Pancreas (tissue), 10 donors: ENCODE data around the gene POPDC2. TPM values are rescaled to one million over a fixed set of nuclear protein-coding genes. Genes with fewer than 3 reads are reported as not detected.

ENCODE experiments used
- ATAC-seq, 4 donors: fragments of 200-7000 bp; cut with Tn5 transposase; one replicate each; pipeline versions ENCODE4 v1.8.0 to v1.9.1; 2020; ENCODE audit warnings: mild to moderate bottlenecking in 4 of 4, moderate library complexity in 4 of 4
- DNase-seq, 6 donors: peaks; one replicate each; pipeline ENCODE4 v3.0.0-alpha.2; 2020
- FAIRE-seq: peaks from 2 replicates; lab custom pipeline; 2012; peaks lifted over from hg19 to GRCh38; lab: Jason Lieb, UNC
- H3K27ac ChIP-seq, 4 donors: fragments of 200-600 bp; sonication (generic); 1 replicate in 3 of 4; 2 replicates in 1 of 4; pipeline versions ENCODE4 v1.5.0 to v1.8.0; 2020
- H3K27me3 ChIP-seq, 4 donors: fragments of 200-600 bp; one replicate each; pipeline ENCODE4 v1.8.0; 2021
- H3K36me3 ChIP-seq, 3 donors: fragments of 200-600 bp; sonication (generic) in 1 of 3; one replicate each; pipeline versions ENCODE4 v1.5.0 to v1.8.0; 2020 to 2021
- H3K4me1 ChIP-seq, 3 donors: fragments of 200-600 bp; one replicate each; pipeline ENCODE4 v1.8.0; 2021
- H3K4me3 ChIP-seq, 4 donors: fragments of 200-600 bp; sonication (generic) in 2 of 4; one replicate each; pipeline versions ENCODE4 v1.5.0 to v1.8.0; 2020 to 2021
- H3K9me3 ChIP-seq, 4 donors: fragments of 200-600 bp; one replicate each; pipeline ENCODE4 v1.8.0; 2021
- CTCF ChIP-seq, 4 donors: fragments of 200-600 bp; sonication (generic) in 3 of 4; IDR thresholded peaks; one replicate each; pipeline versions ENCODE4 v1.5.0 to v1.8.0; 2021; ENCODE audit warnings: antibody characterized with exemption in 4 of 4
- WGBS, 2 donors: extraction: QIAGEN DNeasy Blood & Tissue Kit; methylation state at CpG; one replicate each; pipeline ENCODE4 v1.1.7; 2013; 5-methylcytosine and 5-hydroxymethylcytosine counted together
- intact Hi-C, 3 donors: fragments of 100-400 bp; cut with DNase I; formaldehyde crosslinking; loops; one replicate each; pipeline versions ENCODE4 v1.11.1 to v1.14.2; 2022
- polyA plus RNA-seq, 2 donors: library from polyadenylated mRNA; stranded (reverse); fragments of 200-250 nt; gene quantifications; one replicate each; pipeline ENCODE4 v1.2.3, GENCODE V29; 2013
- total RNA-seq, 6 donors: library from RNA; stranded (reverse); fragmentation: NEBNext Ultra II Directional in 4 of 6; extraction: Animal tissue kit (Norgen Biotek cat#: 25700) in 4 of 6; gene quantifications; one replicate each; pipeline versions ENCODE4 v1.2.1 to v1.2.4, GENCODE V29; 2021 to 2023
- donor health status: healthy with polysubstance abuse.
- donor health status: DM: no; HTN: no; CAD: no; lungs with moderate emphysema.
- donor health status: DM: no; HTN: no; CAD: no.
- donor health status: control.
- donor health status: control.
- donor health status: Bipolar disorder and iron deficiency.
- donor health status: DM: yes; HTN: yes; CAD: no.
- donor health status: DM: no; HTN: no; CAD: no.
- donor health status: DM: no; HTN: no; CAD: no.
- donor health status: DM: yes; HTN: yes; CAD: no.

The POPDC2 gene
- total and polyA plus RNA-seq, 8 donors, result 0.52 to 6.7 (median 1.3) TPM

DNA sequence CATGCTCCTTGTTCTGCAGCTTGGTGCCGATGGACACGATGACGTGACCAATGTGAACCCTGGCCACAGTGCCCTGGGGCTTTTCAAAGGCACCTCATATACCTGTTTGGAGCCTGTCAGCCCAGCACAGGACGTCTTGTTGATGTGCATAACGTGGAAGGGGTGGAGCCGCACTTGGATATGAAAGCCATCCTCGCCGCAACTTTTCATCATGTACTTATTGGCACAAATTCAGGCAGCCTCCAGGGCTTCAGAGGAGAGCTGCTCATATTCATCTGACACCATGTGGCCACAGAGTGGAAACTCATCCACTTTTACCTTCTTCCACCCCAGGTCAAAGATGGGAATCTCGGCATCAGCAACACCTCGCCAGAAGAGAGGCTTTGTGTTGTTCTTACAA, 24.7 kb downstream of the POPDC2 start:
- no peak overlapping the region for H3K4me3 ChIP-seq
- H3K27ac ChIP-seq, result peak overlapping the region in 1 of 4 donors; percentile 14
- no peaks in the 10 kb centered on the region for H3K9me3 ChIP-seq
- intact Hi-C loops, result no loop called here
- no peak for FAIRE-seq
- H3K36me3 ChIP-seq, result no peaks in the 10 kb centered on the region
- ATAC-seq, result no peak
- 95 to 96% methylated on average over 10 of the region's 10 CpGs for WGBS, 2 donors
- TF ChIP-seq CTCF (IDR thresholded peaks at IDR 0.05), result no peak
- H3K27me3 ChIP-seq, result no peaks in the 10 kb centered on the region
- no peak for DNase-seq
- peaks cover 0 to 13% (median 7%) of the 10 kb centered on the region in 3 donors for H3K4me1 ChIP-seq

GRCh38 chr3:119632829-119633228, 27.6 kb downstream of the POPDC2 start:
- Histone ChIP-seq H3K4me3 (no peak overlapping the region), H3K27me3 (no peaks in the 10 kb centered on the region), H3K27ac (peak overlapping the region in 3 of 4 donors; percentile 13 to 36 (median 34)), H3K36me3 (no peaks in the 10 kb centered on the region), H3K9me3 (no peaks in the 10 kb centered on the region), H3K4me1 (peaks cover 0 to 13% (median 7%) of the 10 kb centered on the region in 3 donors)
- intact Hi-C loops, result no loop called here
- 30 to 32% methylated on average over 4 of the region's 4 CpGs for WGBS, 2 donors
- DNase-seq (peak; percentile 76 to 86 (median 80)), FAIRE-seq (no peak), ATAC-seq (peak; percentile 87 to 98 (median 95))
- no peak for TF ChIP-seq CTCF (IDR thresholded peaks at IDR 0.05)

DNA sequence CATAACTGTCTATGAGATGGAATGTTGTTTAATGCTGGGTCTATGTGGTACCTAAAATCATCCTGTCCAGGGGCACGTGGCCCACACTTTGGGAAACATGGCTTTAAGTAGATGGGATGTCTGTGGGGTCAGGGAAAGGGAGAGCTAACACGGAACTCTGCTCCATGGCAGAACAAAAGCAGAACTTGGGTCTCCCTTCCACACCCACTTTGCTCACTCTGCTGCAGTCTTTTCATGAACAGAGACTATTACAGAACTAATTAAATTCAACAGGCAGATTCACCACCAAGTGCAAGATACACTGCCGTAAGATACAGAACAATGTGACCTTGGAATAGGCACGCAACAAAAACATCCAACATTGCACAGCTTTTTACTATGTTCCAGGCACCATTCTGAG, 28.2 kb downstream of the POPDC2 start:
- no peak for TF ChIP-seq CTCF (IDR thresholded peaks at IDR 0.05)
- peak overlapping the region in 3 of 4 donors; percentile 13 to 36 (median 18) for H3K27ac ChIP-seq
- H3K36me3 ChIP-seq, result no peaks in the 10 kb centered on the region
- no peak for DNase-seq
- H3K27me3 ChIP-seq, result no peaks in the 10 kb centered on the region
- no peaks in the 10 kb centered on the region for H3K9me3 ChIP-seq
- H3K4me3 ChIP-seq, result no peak overlapping the region
- intact Hi-C loops, result no loop called here
- WGBS, 2 donors, result 68 to 70% methylated on average over 4 of the region's 4 CpGs
- FAIRE-seq, result no peak
- peaks cover 0 to 13% (median 7%) of the 10 kb centered on the region in 3 donors for H3K4me1 ChIP-seq
- ATAC-seq, result no peak

DNA sequence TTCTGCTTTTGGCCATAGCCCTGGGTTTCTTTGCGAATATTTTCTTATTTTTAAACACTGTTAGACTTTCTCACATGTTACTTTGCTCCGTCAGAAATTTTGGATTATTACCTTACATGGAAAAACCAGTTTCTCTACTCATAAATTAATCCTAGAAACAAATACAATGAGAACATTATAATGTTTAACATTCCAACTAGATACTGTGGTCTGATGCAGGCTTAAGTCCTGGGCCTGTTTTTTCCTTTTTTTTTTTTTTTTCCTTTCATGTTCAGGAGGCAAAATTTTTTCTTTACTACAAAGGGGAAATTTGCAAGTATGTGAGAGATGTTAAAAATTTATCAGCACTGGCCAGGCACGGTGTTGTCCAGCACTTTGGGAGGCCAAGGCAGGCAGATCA, 28.9 kb downstream of the POPDC2 start:
- H3K4me1 ChIP-seq, result peaks cover 0 to 13% (median 7%) of the 10 kb centered on the region in 3 donors
- intact Hi-C loops, result no loop called here
- 66 to 71% methylated on average over 3 of the region's 3 CpGs for WGBS, 2 donors
- H3K36me3 ChIP-seq, result no peaks in the 10 kb centered on the region
- no peak overlapping the region for H3K4me3 ChIP-seq
- DNase-seq, result no peak
- no peaks in the 10 kb centered on the region for H3K27me3 ChIP-seq
- H3K9me3 ChIP-seq, result no peaks in the 10 kb centered on the region
- FAIRE-seq, result no peak
- peak overlapping the region in 1 of 4 donors; percentile 6 for H3K27ac ChIP-seq
- no peak for TF ChIP-seq CTCF (IDR thresholded peaks at IDR 0.05)
- no peak for ATAC-seq

DNA sequence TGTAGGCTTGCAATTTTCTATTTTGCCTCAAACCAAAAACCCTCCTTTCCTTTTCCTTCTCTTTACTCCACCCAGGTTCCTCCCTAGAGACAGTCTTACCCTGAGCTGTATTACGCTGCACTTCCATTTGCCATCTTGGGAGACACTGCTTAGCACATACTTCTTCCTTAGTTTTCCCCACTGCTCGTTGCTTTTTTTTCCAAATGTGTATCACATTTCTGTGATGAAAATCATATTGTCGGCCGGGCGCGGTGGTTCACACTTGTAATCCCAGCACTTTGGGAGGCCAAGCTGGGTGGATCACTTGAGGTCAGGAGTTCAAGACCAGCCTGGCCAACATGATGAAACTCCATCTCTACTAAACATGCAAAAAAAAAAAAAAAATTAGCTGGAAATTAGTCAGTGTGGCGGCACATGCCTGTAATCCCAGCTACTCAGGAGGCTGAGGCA, 29.5 kb downstream of the POPDC2 start:
- DNase-seq (no peak), ATAC-seq (peak in 1 of 4 donors; percentile 14), FAIRE-seq (no peak)
- 91 to 95% methylated on average over 7 of the region's 7 CpGs for WGBS, 2 donors
- H3K9me3 ChIP-seq, result no peaks in the 10 kb centered on the region
- intact Hi-C loops, result no loop called here
- H3K4me1 ChIP-seq, result peaks cover 0 to 13% (median 7%) of the 10 kb centered on the region in 3 donors
- no peaks in the 10 kb centered on the region for H3K36me3 ChIP-seq
- no peak for TF ChIP-seq CTCF (IDR thresholded peaks at IDR 0.05)
- no peaks in the 10 kb centered on the region for H3K27me3 ChIP-seq
- H3K4me3 ChIP-seq, result no peak overlapping the region
- peak overlapping the region in 1 of 4 donors; percentile 6 for H3K27ac ChIP-seq
